Stimulated activated CD8-positive, alpha-beta memory T cell treated with anti-CD3 and anti-CD28 coated beads, Interleukin-12 subunit alpha, Interleukin-12 subunit beta, amount 100 ng/mL, for 4 hours (primary cell): ENCODE data around the gene TMEM72.

Source experiments
- DNase-seq: peaks from one replicate; pipeline ENCODE4 v3.0.0-alpha.2; 2020; ENCODE audit warnings: low read depth

The TMEM72 gene

GRCh38 chr10:44934416-44935200 is 23.5 kb downstream of the TMEM72 start:
- no peak for DNase-seq

- no peak for DNase-seq
Measured at GRCh38 chr10:44935201-44935965, 24.2 kb downstream of the TMEM72 start.

DNA sequence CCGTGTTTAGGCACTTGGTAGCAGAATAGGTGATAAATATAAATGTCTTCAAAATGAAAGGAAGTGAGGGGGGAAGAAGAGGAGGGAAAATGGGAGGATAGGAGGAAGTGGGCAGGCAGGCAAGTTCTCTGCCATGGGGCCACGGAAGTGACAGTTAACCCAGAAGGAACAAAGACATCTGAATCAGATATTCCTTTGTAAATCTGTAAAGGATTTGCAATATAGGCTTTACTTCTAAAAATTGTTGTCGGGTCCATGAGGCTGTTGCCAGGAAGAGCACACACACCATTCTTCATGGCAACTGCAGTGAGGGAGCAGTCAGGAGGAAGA is 24.8 kb downstream of the TMEM72 start:
- DNase-seq: no peak

GRCh38 chr10:44936314-44936975 is 25.3 kb downstream of the TMEM72 start:
- DNase-seq: no peak

DNA sequence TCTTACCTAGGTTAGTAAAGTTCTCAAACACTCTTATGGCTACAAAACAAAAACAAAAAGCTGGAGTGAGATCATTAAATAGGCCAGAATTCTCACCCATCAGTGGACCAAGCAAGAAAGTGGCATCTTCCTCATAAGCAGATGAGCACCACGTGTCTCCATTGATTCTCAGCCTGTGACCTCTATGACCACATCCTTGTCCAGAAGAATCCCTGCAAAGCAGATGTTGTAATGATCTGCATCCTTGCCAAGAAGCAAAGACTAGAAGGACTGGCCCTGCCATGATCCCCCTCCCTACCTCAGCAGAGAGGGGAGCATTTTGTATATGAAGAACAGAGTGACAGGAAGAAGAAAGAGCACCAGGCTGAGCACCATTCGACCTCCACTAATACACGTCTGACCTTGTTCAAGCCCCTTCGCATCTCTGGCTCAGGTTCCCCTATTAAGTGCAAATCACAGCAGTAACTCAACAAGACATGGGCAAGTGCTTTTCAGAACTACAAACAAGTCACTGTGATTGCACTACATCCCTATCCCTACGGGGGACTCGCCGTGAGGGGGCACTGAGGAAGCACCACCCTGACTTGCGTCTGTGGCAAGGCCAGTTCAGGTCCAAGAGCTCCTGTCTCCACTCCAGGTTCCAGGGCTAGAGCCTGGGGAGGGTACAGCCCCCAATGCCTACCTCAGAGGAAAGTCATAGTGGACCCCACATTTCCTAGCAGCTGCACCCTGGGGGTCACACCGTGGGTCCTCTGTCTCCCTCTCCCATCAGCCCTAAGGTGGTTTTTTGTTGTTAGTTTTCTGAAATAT is 26.3 kb downstream of the TMEM72 start:
- no peak for DNase-seq

- DNase-seq: no peak
Measured at GRCh38 chr10:44938956-44939355, 27.8 kb downstream of the TMEM72 start.

DNA sequence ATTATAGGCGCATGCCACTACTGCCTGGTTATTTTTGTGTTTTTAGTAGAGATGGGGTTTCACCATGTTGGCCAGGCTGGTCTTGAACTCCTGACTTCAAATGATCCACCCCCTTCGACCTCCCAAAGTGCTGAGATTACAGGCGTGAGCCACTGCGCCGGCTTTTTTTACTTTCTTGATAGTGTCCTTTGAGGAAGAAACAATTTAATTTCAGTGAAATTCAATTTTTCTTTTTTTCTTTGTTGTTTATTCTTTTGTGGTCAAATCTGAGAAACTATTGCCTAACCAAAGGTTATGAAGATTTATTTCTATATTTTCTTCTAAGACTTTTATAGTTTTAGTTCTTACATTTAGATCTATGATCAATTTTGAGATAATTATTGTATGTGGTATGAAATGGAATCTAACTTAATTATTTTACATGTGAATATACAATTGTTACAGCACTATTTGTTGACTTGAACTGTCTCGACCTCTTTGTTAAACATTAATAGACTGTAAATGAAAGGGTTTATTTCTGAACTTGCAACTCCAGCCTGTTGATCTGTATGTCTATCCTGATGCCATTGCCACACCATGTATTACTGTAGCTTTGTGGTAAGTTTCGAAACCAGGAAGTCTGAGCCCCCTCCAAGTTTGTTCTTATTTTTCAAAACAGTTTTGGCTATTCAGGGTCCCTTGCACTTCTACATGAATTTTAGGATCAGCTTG is 28.7 kb downstream of the TMEM72 start:
- no peak for DNase-seq

DNA sequence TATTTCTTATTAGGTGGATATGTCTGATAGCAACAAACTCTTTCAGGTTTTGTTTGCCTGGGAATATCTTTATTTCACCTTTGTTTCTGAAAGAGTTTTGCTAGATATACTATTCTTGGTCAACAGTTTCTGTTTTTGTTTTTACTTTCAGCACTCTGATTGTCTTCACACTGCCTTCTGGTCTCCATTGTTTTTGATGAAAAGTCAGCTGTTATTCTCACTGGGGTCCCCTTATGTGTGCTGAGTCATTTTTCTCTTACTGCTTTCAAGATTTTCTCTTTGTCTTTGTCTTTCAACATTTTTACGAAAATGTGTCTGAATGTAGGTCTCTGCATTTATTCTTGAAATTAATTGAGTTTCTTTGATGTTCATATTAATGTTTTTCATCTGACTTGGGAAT is 33.2 kb downstream of the TMEM72 start:
- DNase-seq: no peak

GRCh38 chr10:44946205-44946604 is 35.1 kb downstream of the TMEM72 start:
- DNase-seq: no peak

GRCh38 chr10:44947371-44948152 is 36.4 kb downstream of the TMEM72 start:
- DNase-seq: no peak

DNA sequence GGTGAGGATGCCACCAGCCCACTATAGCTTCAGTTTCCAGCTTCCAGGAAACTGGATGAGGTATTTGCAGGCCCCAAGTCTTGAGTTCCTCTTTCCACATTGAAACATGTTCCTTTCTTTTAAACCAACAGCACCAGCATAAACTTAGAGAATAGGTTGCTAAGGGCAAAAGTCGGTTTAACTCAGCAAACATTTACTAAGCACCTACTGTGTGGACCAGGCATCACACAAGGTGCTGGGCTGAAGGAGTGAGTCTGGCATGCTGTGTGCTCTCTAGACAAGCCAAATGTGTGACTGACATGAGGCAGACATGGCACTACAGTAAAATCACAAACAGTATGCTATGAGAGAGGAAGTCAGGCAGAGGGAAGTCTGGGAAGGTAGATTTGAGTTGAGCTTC is 37.5 kb downstream of the TMEM72 start:
- DNase-seq: no peak

DNA sequence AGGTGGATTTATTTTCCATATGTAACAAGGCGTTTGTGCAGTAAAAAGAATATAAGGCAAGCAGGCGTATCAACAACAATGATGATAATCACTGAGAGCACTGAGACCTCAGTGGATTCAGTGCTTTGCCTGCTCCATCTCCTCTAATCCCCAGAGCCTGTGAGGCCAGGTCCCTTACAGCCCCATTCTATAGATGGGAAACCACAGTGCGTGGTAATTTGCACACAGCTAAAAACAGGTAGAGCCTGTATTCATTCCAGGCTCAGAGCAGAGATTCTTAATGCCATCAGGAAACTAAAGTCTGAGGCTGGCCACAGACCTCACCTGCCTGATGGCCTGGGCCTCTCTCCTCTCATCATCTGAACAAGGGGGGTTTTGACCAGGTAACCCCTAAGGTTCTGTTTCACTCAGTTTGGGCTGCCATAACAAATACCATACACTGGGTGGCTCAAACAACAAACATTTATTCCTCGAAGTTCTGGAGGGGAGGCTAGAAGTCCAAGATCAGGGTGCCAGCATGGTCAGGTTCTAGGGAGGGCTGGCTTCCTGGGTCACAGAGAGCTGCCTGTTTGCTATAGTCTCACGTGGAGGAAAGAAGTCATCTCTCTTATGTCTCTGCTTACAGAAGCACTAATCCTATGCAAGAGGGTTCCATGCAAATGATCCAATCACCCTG is 38.1 kb downstream of the TMEM72 start:
- no peak for DNase-seq

DNA sequence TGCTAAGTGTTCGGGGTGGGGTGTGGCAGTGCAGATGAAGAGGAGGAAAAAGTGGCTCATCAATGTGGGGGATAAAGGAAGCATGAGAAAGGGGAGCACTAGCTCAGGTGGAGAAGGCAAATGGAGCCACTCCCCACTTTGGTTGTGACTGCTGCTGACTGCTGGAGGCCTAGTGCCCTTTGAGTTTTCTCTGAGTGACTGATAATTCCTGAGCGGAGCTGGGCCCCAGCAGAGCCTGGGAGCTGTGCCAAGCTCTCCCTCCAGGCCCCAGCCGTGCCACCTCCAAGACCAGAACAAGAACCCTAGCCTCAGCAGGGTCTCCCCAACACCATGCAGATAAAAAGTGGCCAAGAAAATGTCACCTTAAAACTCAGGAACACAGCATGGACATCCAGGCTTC is 38.8 kb downstream of the TMEM72 start:
- no peak for DNase-seq

GRCh38 chr10:44950326-44951225 is 39.4 kb downstream of the TMEM72 start:
- DNase-seq: no peak

DNA sequence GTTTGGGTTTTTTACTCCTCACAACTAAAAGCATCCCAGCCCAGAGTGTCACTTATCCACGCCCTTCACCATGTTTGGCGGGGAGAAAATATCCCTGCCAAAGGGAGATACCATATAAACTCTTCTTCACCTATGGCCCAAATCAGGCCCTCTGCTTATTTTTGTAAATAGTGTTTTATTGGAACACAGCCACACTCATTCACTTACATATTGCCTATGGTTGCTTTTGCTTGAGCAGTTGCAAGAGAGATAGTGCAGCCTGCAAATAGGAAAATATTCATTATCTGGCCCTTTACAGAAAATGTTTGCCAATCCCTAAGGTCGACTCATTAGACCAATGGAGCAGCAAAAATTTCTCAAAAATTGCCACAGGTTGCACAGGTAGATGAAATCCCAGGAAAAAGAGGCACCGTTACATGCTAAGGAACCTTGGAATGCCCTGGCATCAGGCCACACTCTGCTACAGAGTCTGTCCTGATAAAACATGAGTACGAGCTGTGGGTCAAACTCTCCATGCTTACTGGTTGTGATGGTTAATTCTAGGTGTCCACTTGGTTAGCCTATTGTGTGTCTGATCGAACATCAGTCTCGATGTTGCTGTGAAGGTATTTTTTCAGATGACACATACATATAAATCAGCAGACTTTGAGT is 40.6 kb downstream of the TMEM72 start:
- no peak for DNase-seq

GRCh38 chr10:44952779-44953231 is 41.7 kb downstream of the TMEM72 start:
- DNase-seq: no peak

- DNase-seq: no peak
Measured at GRCh38 chr10:44954042-44954441, 42.9 kb downstream of the TMEM72 start.

DNA sequence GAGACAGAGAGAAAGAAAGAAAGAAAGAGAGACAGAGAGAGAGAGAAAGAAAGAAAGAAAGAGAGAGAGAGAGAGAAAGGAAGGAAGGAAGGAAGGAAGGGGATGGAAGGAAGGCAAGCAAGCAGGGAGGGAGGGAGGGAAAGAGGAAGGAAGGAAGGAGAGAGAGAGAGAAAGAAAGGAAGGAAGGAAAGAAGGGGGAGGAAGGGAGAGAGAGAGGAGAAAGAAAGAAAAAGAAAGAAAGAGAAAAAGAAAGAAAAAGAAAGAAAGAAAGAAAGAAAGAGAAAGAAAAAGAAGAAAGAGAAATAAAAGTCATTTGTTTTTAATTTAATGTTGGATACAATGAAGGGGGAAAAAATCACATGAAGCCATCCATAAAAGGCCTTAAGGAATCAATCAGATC is 43.8 kb downstream of the TMEM72 start:
- no peak for DNase-seq
